Measurements from ENCODE around the gene NOX5. TPM values are rescaled to one million over a fixed set of nuclear protein-coding genes. Genes with fewer than 3 reads are reported as not detected.

The NOX5 gene
- total RNA-seq, 1 donor from 2014 or later, result not detected

- DNase-seq (ENCODE audit: low read depth in 2 of 2), result no peak
Measured at GRCh38 chr15:69016021-69016595, 1.6 kb downstream of the NOX5 start.

GRCh38 chr15:69017978-69018377, 3.5 kb downstream of the NOX5 start:
- DNase-seq (ENCODE audit: low read depth in 2 of 2), result no peak

- DNase-seq (ENCODE audit: low read depth in 2 of 2), result no peak
Measured at GRCh38 chr15:69018951-69019350, 4.5 kb downstream of the NOX5 start.

GRCh38 chr15:69021895-69022294, 7.4 kb downstream of the NOX5 start:
- no peak for DNase-seq (ENCODE audit: low read depth in 2 of 2)

GRCh38 chr15:69025320-69025719, 10.8 kb downstream of the NOX5 start:
- no peak for DNase-seq (ENCODE audit: low read depth in 2 of 2)

- DNase-seq (ENCODE audit: low read depth in 2 of 2), result no peak
Measured at GRCh38 chr15:69026355-69026754, 11.9 kb downstream of the NOX5 start.

- no peak for DNase-seq (ENCODE audit: low read depth in 2 of 2)
Measured at GRCh38 chr15:69027976-69028518, 13.6 kb downstream of the NOX5 start.

- peak; percentile 44 to 47 for DNase-seq (ENCODE audit: low read depth in 2 of 2)
Measured at GRCh38 chr15:69031013-69032001, 16.8 kb downstream of the NOX5 start.

- DNase-seq (ENCODE audit: low read depth in 2 of 2), result no peak
Measured at GRCh38 chr15:69032031-69032430, 17.5 kb downstream of the NOX5 start.

- no peak for DNase-seq (ENCODE audit: low read depth in 2 of 2)
Measured at GRCh38 chr15:69032703-69033373, 18.3 kb downstream of the NOX5 start.

GRCh38 chr15:69034352-69034751, 19.9 kb downstream of the NOX5 start:
- peak in 1 of 2 donors; percentile 42 for DNase-seq (ENCODE audit: low read depth in 2 of 2)

- peak; percentile 25 to 57 for DNase-seq (ENCODE audit: low read depth in 2 of 2)
Measured at GRCh38 chr15:69035205-69035917, 20.9 kb downstream of the NOX5 start.

GRCh38 chr15:69035918-69036258, 21.4 kb downstream of the NOX5 start:
- no peak for DNase-seq (ENCODE audit: low read depth in 2 of 2)

GRCh38 chr15:69036826-69037225, 22.3 kb downstream of the NOX5 start:
- DNase-seq (ENCODE audit: low read depth in 2 of 2), result no peak

- no peak for DNase-seq (ENCODE audit: low read depth in 2 of 2)
Measured at GRCh38 chr15:69037482-69037881, 23.0 kb downstream of the NOX5 start.

GRCh38 chr15:69037977-69038376, 23.5 kb downstream of the NOX5 start:
- no peak for DNase-seq (ENCODE audit: low read depth in 2 of 2)

GRCh38 chr15:69038508-69038907, 24.0 kb downstream of the NOX5 start:
- DNase-seq (ENCODE audit: low read depth in 2 of 2), result no peak

GRCh38 chr15:69039516-69040225, 25.2 kb downstream of the NOX5 start:
- no peak for DNase-seq (ENCODE audit: low read depth in 2 of 2)

GRCh38 chr15:69042531-69042930, 28.0 kb downstream of the NOX5 start:
- DNase-seq (ENCODE audit: low read depth in 2 of 2), result no peak

GRCh38 chr15:69045802-69046201, 31.3 kb downstream of the NOX5 start:
- peak in 1 of 2 donors; percentile 16 for DNase-seq (ENCODE audit: low read depth in 2 of 2)

GRCh38 chr15:69046781-69047180, 32.3 kb downstream of the NOX5 start:
- DNase-seq (ENCODE audit: low read depth in 2 of 2), result no peak
